Suppressor macrophage (primary cell): Measurements from ENCODE around the gene USP10.
A peak's percentile ranks its signal among the peaks of the same experiment; 100 is the strongest.
"Not testable (repeated sequence)": the region's sequence is repeated elsewhere in the genome, so short reads cannot be mapped to it uniquely, and the experiment has no call there.

Experiments used
- DNase-seq, 4 experiments: peaks; one replicate each; pipeline ENCODE4 v3.0.0-alpha.2; 2020 to 2022

USP10 gene

DNA sequence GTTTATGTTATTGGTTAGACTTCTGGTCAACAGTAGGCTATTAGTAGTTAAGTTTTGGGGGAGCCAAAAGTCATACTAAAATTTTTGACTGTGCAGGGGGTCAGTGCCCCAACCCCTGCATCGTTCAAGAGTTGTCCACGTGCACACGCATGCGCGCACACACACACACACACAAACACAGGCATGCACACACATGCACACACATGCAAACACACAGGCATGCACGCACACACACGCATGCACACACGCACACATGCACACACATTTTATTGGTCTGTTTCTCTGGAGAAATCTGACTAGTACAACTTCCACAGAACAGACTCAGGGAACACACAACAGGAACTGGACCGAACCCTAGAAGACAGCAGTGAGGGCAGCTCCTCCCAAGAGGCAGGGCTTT is 24.4 kb upstream of the USP10 start:
- DNase-seq = no peak

DNA sequence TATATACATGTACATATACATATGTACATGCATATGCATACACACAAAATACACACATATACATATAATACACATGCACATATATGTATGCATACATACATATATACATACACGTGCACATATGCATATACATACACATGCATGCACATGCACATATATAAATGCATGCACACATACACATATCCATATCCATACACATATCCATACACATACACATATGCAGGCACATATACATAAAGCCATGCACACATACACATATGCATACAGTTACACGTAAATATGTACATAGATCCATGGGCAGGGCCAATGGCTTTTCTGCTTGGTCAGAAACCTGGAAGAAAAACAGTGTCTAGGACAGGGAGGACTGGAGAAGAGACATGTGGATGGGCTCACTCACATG is 23.9 kb upstream of the USP10 start:
- no peak for DNase-seq

DNA sequence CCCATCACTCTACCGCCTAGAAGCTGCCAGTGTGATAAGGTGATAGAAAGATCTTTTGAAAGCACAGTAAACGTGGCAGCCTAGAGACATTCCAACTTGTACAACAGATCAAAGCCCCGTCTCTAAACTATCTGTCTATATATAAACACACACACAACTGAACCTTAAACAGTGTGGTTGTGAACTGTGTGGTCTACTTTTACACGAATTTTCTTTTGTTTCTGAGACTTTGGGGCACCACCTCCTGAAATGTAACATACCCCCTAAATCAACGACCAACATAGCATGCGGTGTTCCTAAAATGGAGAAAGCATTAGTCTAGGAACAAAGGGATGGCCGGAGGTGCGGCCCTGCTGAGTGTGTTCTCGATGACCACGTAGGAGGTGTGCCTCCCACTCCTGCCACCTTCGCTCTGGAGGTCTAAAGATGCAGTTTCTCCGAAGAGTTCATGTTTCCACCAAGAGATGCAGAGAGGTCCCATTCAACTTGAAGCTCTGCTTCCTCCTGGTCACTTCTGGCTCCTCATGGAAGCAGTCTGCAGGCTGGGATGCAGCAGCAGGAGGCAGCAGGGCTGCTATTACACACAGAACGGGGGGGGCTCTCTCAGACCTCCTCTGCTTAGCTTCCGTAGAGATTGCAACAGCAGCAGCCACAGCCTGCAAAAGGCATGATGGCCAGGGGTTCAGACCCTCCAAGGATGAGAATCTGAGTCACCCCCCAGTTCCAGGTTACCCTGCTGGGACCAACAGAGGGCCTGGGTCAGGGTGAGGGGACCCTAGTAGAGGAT is 22.6 kb upstream of the USP10 start:
- DNase-seq = no peak

DNA sequence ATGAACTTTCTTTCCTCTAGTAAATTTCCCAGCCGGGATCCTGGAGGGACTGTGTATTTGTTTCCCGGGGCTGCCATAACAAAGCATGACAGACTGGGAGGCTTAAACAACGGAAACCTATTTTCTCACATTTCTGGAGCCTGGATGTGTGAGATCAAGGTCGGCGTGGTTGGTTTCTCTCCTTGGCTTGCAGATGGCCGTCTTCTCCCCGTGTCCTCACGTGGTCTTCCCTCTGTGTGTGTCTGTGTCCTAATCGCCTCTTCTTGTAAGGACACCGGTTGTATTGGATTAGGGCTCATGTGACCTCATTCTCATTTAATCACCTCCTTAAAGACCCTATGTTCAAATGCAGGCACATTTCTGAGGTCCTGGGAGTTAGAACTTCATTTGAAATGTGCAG is 22.0 kb upstream of the USP10 start:
- no peak for DNase-seq

DNA sequence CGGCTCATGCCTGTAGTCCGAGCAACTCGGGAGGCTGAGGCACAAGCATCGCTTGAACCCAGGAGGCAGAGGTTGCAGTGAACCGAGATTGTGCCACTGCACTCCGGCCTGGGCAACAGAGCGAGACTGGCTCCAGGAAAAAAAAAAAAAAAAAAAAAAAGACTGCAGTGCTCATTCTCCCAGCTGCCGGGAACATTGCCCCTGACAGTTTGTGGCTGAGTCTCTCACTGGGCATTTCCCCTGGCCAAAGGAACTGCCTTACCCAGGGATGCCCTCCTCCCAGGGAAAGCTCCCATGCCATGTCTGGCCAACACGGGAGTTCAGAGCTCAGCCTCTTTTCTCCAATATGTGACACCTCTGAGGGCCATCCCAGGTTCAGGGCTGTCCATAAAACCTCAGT is 21.3 kb upstream of the USP10 start:
- no peak for DNase-seq

DNA sequence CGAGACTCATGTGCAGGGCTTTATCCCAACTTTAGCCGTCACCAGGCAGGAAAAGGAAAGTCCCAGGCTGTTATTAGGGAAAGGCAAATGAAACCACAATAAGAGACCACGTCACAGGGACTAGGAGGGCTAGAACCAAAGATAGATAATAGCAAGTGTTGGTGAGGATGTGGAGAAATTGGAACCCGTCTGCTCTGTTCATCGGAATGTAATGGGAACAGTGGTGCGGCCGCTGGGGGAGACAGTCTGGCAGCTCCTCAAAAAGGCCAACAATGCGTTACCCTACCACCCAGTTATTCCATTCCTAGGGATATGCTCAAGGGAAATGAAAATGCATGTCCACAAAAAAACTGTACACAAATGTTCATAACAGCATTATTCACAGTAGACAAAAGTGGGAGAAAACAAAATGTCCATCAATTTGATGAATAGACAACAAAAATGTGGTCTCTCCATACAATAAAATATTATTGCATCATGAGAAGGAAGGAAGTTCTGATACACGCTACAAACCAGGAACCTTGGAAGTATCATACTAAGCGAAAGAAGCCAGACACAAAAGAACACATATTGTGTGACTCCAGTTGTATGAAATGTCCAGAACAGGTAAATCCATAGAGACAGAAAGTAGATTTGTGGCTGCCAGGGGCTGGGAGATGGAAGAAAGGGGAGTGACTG is 19.5 kb upstream of the USP10 start:
- peak in 2 of 4 experiments; percentile 52 to 60 for DNase-seq

DNA sequence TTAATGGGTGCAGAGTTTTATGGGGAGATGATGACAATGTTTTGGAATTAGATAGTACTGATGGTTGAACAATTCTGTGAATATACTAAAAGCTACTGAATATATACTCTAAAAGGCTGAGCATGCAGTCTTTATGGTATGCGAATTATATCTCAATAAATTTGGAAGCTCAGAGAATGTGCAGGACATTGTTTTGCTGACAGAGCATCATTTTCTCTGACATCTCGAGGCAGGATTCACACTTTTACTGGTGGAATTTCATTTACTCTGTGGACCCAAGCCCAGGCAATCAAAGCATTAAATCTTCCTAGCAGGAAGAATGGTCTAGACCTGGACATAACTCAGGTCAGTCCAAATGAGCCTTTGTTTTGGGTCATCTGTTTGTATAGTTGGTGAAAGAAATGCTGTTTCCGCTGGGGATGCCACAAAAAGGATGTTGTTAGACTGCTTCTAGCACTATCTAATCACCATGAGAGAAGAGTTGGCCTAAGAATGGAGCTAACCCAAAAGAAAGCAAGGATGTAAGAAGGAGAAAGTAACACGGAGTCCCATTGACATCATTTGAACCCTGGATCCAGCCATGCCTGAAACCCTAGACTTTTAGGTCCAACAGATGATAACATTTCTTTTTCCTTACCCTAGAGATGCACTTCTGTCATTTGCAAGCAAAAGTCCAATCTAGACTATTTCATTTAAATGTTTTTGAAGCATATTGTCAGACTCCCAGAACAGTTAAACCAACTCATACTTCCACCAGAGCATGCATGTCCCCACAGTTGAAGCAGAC is 18.8 kb upstream of the USP10 start:
- no peak for DNase-seq

DNA sequence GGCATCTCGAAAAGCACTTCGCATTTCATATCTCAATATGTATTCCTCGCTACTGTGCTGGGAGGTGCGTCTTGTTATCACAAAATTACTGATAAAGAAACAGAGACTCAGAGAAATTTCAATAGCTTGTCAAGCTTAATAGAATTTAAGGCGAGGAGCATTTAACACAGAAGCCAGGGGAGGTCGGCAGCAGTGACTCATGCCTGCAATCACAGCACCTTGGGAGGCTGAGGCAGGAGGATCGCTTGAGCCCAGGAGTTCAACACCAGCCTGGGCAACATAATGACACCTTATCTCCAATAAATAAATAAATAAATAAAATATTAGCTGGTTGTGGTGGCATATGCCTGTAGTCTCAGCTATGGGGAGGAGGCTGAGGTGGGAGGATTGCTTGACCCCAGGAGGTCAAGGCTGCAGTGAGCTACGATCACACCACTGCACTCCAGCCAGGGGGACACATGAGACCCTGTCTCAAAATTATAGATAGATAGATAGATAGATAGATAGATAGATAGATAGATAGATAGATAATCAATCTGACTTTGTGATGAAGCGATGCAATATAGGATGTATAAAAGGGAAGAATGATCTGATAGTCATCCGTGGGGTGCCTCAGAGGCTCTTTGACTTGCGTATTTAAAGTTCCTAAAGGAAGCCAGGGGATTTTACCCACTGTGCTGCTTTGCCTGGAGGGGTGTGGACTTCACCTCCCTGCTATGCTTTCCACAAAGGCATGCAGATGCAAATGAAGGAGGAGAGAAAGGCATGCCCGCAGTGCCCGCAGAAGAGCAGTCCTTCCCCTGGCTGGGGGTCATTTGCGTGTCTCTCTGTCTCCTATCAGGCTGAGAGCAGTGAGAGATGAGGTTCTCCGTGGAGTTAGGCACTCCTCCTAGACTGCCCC is 15.9 kb upstream of the USP10 start:
- no peak for DNase-seq

DNA sequence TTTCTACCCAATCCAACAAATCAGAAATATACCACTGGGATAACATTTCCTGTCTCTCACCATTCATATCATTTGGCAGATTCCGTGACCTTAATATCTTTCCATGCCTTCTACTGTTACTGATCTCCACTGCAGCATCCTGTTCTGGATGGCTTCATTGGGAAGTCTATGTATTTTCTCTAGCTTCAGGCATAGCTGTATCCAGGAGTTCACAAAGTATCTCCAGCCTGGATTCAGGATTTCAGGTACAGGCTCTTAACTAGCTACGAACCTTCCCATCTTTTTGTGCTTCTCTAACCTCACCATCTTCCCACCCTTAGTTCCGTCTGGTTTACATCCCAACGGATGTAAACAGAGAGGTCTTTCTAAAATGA is 15.2 kb upstream of the USP10 start:
- no peak for DNase-seq

DNA sequence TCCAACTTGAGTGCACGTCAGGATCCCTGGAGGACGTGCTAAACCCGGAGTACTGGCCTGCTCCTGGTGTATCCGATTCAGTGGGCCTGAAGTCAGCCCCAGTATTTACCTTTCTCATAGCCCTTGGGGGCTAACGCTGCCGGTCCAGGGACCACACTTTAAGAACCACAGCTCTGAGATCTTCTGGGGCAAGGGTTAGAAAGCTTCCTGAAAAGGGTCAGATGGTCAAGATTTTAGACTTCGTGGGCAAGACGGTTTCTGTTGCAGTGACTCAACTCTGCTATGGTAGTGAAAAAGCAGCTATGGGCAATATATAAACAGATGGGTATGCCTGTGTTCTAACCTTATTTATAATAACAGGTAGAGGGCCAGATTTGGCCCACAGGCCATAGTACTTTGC is 14.6 kb upstream of the USP10 start:
- peak in 1 of 4 experiments; percentile 14 for DNase-seq

DNA sequence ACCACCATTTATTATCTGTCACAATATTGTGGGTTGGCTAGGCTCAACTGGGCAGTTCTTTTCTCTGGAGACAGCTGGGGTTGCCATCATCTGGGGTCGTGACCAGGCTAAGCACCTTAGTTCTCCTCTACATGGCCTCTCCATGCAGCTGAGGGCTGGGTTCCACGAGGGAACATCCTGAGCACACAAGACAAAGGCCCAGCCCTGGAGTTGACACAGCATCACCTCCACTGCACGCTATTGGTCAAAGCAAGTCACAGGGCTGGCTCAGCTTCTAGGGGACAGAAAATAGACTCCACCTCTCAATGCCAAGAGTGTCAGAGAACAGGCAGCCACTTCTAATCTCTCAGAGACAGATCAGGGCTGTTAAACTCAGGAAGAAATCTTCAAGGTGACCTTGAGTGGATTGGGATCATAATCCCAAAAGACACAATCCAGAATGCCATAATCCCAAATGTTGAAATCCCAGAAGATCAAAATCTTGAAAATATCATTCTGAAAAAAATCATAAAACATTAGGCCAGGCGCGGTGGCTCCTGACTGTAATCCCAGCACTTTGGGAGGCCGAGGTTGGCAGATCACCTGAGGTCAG is 13.0 kb upstream of the USP10 start:
- DNase-seq = no peak

DNA sequence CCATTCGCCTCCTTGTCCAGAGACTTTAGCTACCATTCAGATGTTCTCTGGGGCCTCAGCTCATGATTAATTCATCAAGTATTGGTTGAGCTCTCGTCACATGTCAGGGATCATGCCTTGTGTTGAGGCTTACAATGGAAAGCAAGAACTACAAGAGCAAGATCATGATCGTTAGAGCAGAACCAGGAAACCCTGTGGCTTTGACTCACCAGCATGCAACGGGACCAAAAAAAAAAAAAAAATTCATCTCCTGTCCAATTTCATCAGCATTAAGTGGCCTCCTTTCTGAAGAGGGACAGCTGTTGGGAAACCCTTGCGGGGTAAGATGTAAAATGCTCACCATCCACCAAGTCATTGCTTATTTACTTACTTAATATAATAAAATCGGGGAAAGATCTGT is 12.1 kb upstream of the USP10 start:
- DNase-seq = peak; percentile 75 to 93 (median 84)

DNA sequence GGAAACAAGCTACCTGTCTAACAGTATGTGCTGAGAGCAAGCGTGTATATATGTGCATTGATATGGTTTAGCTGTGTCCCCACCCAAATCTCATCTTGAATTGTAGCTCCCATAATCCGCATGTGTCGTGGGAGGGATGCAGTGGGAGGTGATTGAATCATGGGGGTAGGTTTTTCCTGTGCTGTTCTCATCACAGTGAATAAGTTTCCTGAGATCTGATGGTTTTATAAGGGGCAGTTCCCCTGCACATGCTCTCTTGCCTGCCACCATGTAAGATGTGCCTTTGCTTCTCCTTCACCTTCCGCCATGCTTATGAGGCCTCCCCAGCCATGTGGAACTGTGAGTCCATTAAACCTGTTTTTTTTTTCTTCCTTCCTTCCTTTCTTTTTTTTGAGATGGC is 11.6 kb upstream of the USP10 start:
- peak in 1 of 4 experiments; percentile 17 for DNase-seq

DNA sequence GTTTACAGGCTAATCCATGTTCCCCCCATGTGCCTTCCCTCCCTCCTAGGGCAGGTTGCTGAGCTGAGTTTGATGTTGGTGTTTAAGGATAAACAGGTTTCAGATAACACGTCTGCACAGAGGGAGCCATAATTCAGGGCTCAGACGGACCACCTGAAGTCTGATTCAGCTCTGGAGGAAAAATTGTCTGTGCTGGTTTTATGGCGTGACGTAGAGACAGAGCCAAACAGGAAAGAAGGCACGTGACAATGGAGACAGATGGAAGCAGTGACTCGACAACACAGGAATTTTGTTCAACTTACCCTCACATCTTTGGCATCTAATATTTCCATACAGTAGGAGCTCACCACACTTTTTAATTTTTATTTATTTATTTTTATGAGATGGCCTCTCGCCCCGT is 10.7 kb upstream of the USP10 start:
- DNase-seq = no peak

DNA sequence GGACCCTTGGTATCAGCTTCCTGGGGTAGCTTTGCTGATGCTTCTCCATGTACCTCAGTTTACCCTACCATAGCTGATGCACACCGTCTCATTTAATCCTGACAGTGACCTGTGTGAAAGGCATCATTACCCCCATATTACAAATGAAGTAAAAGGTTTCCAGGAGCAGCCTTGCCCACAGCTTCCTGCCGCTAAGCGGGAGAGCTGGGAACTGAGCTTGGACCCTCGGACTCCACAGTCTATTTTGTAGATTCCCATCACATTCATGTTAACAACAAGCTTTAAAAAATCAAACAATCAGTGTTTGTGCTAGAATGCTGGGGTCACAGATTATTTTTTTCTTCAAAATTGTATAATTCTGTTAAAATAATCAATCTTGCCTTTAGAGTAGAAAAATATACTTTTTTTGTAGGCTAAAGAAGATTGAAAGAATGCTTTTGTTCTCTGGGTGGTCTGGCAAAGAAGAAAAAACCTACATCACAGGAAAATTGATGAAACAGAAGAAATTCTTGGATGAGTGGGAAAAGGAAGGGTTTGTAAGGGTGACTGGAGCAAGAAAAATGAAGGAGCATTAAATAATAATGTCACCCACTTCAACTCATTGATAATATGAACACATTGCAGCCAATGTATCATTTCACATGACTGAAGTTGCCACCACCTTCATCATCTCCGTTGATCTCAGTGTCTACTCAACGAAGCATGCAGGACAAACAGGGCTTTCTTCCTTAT is 9.5 kb upstream of the USP10 start:
- no peak for DNase-seq

DNA sequence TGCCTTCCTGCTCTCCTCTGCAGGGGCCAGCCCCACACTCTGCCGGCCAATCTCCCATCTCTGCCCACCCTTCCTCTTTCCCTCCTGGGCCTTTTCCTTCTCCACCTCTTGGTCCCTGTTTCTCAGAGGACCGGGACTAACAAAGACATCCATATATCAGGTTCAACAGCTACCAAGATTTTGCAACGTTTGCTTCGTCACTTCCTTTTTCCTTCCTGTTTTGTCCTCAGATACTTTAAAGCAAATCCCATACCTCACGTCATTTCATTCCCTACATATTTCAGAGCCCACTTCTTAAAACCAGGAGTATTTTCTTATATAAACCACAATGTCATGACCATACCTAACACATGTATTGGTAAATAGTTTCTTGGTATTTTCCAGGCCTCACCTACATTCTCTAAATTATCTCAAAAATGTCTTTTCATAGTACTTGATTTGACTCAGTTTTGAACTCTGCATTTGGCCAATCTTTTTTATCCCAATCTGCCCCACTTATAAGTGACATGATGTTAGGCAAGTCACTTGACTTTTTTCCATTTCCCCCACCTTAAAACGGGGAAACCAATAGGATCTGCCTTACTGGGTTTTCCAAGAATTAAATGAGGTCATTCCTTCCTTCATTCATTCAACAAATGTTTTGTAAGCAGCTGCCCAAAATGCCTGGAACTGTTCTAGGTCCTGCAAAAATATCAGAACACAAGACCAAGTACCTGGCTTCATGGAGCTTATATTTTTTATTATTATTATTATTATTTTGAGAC is 7.2 kb upstream of the USP10 start:
- peak; percentile 49 to 72 (median 60) for DNase-seq

DNA sequence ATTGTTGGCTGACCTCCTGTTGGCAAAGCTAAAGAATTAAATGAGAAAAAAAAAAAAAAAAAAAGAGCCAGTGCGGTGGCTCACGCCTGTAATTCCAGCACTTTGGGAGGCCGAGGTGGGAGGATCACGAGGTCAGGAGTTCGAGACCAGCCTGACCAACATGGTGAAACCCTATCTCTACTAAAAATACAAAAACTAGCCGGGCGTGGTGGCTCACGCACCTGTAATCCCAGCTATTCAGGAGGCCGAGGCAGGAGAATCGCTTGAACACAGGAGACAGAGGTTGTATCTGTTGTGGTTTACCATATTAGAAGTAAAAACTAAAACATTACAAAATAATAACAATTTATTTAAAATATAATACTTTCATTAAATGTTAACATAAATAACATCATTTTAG is 5.9 kb upstream of the USP10 start:
- not testable (repeated sequence) for DNase-seq

DNA sequence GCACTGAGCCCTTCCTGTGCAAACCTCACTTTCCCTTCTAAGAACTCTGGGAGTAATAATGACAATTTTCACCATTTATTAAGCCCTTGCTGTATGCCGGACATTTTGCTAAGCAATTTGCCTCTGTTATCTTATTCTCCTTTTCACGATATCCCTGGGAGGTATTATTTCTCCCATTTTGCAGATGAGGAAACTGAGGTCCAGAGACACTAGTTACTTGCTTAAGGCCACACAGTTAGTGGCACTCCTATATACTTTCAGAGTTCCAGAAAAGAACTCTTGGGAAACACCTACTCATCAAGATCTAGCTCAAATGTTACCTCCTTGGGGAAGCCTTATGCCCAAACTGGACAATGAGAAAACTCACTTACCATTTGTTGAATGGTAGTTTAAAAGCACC is 4.8 kb upstream of the USP10 start:
- no peak for DNase-seq

DNA sequence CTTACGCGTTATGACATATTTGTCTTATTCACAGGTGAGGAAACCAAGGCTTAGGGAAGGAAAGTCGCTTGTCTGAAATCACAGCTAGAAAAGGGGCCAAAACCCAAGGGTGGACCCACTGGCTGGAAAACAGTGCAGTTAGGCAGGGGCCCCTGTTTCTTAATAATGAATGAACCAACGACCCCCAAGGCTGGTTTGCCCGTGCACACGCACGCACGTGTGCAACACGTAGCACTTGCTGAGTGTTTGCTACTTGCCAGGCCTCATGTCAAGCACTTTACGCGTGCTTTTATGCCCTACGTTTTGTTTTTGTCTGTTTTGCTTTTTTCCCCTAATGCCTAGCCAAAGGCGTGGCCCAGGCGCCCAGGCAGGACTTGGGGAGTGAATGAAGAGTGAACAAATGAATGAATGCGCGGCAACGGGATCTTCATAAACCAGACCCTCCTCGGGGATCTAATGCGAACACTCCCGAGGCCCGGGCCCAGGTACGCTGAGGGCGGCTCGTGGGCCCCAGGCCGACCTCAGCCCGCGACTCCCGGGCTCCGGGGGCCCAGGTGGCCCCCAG is 571 bp upstream of the USP10 start:
- peak in 3 of 4 experiments; percentile 24 to 35 (median 31) for DNase-seq
